Breast epithelium (tissue), 3 donors: ENCODE data around the gene ARID3A.

ENCODE experiments used
- POLR2A ChIP-seq: fragments of 450-650 bp; IDR thresholded peaks from one replicate; pipeline ENCODE4 v1.6.1; 2016; ENCODE audit warnings: antibody characterized with exemption, mild to moderate bottlenecking, moderate library complexity
- POLR2AphosphoS5 ChIP-seq, 3 donors: sonication (generic); formaldehyde crosslinking; IDR thresholded peaks; one replicate each; pipeline ENCODE4 v1.6.1; 2017; ENCODE audit warnings: antibody characterized with exemption in 3 of 3
- TF ChIP-seq, protein P1 (sequence below), 3 donors: fragments of 450-650 bp; IDR thresholded peaks; one replicate each; pipeline ENCODE4 v1.5.1; 2016 to 2017; ENCODE audit warnings: antibody characterized with exemption in 3 of 3, mild to moderate bottlenecking in 3 of 3, moderate library complexity in 3 of 3

GRCh38 chr19:998064-998463 lies 72.2 kb downstream of the ARID3A start:
- TF ChIP-seq POLR2A (no peak), POLR2AphosphoS5 (IDR thresholded peaks at IDR 0.05) (no peak)
- TF ChIP-seq, protein P1, sequence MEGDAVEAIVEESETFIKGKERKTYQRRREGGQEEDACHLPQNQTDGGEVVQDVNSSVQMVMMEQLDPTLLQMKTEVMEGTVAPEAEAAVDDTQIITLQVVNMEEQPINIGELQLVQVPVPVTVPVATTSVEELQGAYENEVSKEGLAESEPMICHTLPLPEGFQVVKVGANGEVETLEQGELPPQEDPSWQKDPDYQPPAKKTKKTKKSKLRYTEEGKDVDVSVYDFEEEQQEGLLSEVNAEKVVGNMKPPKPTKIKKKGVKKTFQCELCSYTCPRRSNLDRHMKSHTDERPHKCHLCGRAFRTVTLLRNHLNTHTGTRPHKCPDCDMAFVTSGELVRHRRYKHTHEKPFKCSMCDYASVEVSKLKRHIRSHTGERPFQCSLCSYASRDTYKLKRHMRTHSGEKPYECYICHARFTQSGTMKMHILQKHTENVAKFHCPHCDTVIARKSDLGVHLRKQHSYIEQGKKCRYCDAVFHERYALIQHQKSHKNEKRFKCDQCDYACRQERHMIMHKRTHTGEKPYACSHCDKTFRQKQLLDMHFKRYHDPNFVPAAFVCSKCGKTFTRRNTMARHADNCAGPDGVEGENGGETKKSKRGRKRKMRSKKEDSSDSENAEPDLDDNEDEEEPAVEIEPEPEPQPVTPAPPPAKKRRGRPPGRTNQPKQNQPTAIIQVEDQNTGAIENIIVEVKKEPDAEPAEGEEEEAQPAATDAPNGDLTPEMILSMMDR (IDR thresholded peaks at IDR 0.05), result no peak
